ENCODE measurements around the gene ZMYM2. TPM values are rescaled to one million over a fixed set of nuclear protein-coding genes. Genes with fewer than 3 reads are reported as not detected.

The ZMYM2 gene
- total RNA-seq, 4 donors from 2014 or later, result 44.5 to 217 (median 57.0) TPM

- Histone ChIP-seq H3K27me3 (no peaks in the 10 kb centered on the region), H3K4me1 (no peaks in the 10 kb centered on the region), H3K9me3 (no peaks in the 10 kb centered on the region), H3K36me3 (peaks cover 34% of the 10 kb centered on the region), H3K27ac (no peak overlapping the region), H3K4me3 (no peak overlapping the region)
- WGBS, result 98% methylated on average over 2 of the region's 2 CpGs
- TF ChIP-seq CTCF (IDR thresholded peaks at IDR 0.05), result no peak
- no peak for TF ChIP-seq POLR2AphosphoS5 (IDR thresholded peaks at IDR 0.05)
- no peak for TF ChIP-seq EP300 (IDR thresholded peaks at IDR 0.05)
- DNase-seq (ENCODE audit: low spot score in 2 of 2), result no peak
These were observed 87.5 kb downstream of the ZMYM2 start for GRCh38 chr13:20045950-20046548.

- Histone ChIP-seq H3K4me1 (no peaks in the 10 kb centered on the region), H3K27me3 (no peaks in the 10 kb centered on the region), H3K9me3 (no peaks in the 10 kb centered on the region), H3K27ac (no peak overlapping the region), H3K36me3 (peaks cover 12% of the 10 kb centered on the region), H3K4me3 (no peak overlapping the region)
- no peak for DNase-seq (ENCODE audit: low spot score in 2 of 2)
- no peak for TF ChIP-seq POLR2AphosphoS5 (IDR thresholded peaks at IDR 0.05)
- no peak for TF ChIP-seq CTCF (IDR thresholded peaks at IDR 0.05)
- no peak for TF ChIP-seq EP300 (IDR thresholded peaks at IDR 0.05)
- TF ChIP-seq POLR2A (IDR thresholded peaks at IDR 0.05), result no peak
- 81% methylated on average over 5 of the region's 5 CpGs for WGBS
These were observed 91.3 kb downstream of the ZMYM2 start for GRCh38 chr13:20049558-20050473.

GRCh38 chr13:20051366-20051765 is 92.8 kb downstream of the ZMYM2 start:
- Histone ChIP-seq H3K27me3 (no peaks in the 10 kb centered on the region), H3K4me3 (no peak overlapping the region), H3K36me3 (peaks cover 11% of the 10 kb centered on the region), H3K27ac (no peak overlapping the region), H3K4me1 (no peaks in the 10 kb centered on the region), H3K9me3 (no peaks in the 10 kb centered on the region)
- 83% methylated on average over 6 of the region's 6 CpGs for WGBS
- DNase-seq (ENCODE audit: low spot score in 2 of 2), result no peak
- TF ChIP-seq POLR2AphosphoS5 (IDR thresholded peaks at IDR 0.05), result no peak
- no peak for TF ChIP-seq CTCF (IDR thresholded peaks at IDR 0.05)
- TF ChIP-seq POLR2A (IDR thresholded peaks at IDR 0.05), result no peak

- H3K27ac ChIP-seq, result no peak overlapping the region
- H3K36me3 ChIP-seq, result peaks cover 18% of the 10 kb centered on the region
- no peaks in the 10 kb centered on the region for H3K27me3 ChIP-seq
- no peak overlapping the region for H3K4me3 ChIP-seq
- 86% methylated on average over 3 of the region's 3 CpGs for WGBS
- DNase-seq (ENCODE audit: low spot score in 2 of 2), result no peak
- H3K9me3 ChIP-seq, result no peaks in the 10 kb centered on the region
- H3K4me1 ChIP-seq, result no peaks in the 10 kb centered on the region
- no peak for TF ChIP-seq POLR2AphosphoS5 (IDR thresholded peaks at IDR 0.05)
- no peak for TF ChIP-seq CTCF (IDR thresholded peaks at IDR 0.05)
- no peak for TF ChIP-seq EP300 (IDR thresholded peaks at IDR 0.05)
- no peak for TF ChIP-seq POLR2A (IDR thresholded peaks at IDR 0.05)
These were observed 94.5 kb downstream of the ZMYM2 start for GRCh38 chr13:20053016-20053415.

- no peaks in the 10 kb centered on the region for H3K27me3 ChIP-seq
- 92% methylated on average over 2 of the region's 2 CpGs for WGBS
- TF ChIP-seq EP300 (IDR thresholded peaks at IDR 0.05) (no peak), POLR2AphosphoS5 (IDR thresholded peaks at IDR 0.05) (no peak), CTCF (IDR thresholded peaks at IDR 0.05) (no peak), POLR2A (IDR thresholded peaks at IDR 0.05) (no peak)
- H3K4me3 ChIP-seq, result no peak overlapping the region
- H3K27ac ChIP-seq, result no peak overlapping the region
- H3K4me1 ChIP-seq, result no peaks in the 10 kb centered on the region
- H3K36me3 ChIP-seq, result peaks cover 24% of the 10 kb centered on the region
- no peaks in the 10 kb centered on the region for H3K9me3 ChIP-seq
- DNase-seq (ENCODE audit: low spot score in 2 of 2), result no peak
These were observed 95.4 kb downstream of the ZMYM2 start for GRCh38 chr13:20053891-20054290.

Data from suprapubic skin (tissue), 4 donors.